HG03060 (cell line): Measurements from ENCODE around the gene FOXO6.

Experiments
- ATAC-seq: cut with Tn5 transposase; IDR thresholded peaks from one replicate; pipeline ENCODE4 v1.9.1; 2021; ENCODE audit warnings: low read depth, moderate number of reproducible peaks; ENCODE audit not compliant: unreplicated experiment

Gene FOXO6

GRCh38 chr1:41349361-41350054 is 11.7 kb upstream of the FOXO6 start:
- ATAC-seq, result no peak

DNA sequence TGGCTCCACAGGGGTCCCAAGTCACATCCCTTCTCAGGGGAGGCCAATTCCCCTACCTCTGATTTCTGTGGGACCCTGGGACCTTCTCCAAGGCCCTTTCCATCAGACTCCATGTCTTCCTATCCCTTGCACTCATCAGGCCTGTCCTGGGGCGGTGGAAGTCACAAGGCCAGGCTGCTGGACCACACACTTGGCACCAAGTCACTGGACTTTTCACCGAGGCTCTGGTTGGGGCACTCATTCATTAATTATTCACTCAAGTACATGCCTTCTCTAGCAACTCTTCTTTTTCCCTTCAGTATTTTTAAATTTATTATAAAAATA is 11.2 kb upstream of the FOXO6 start:
- no peak for ATAC-seq

DNA sequence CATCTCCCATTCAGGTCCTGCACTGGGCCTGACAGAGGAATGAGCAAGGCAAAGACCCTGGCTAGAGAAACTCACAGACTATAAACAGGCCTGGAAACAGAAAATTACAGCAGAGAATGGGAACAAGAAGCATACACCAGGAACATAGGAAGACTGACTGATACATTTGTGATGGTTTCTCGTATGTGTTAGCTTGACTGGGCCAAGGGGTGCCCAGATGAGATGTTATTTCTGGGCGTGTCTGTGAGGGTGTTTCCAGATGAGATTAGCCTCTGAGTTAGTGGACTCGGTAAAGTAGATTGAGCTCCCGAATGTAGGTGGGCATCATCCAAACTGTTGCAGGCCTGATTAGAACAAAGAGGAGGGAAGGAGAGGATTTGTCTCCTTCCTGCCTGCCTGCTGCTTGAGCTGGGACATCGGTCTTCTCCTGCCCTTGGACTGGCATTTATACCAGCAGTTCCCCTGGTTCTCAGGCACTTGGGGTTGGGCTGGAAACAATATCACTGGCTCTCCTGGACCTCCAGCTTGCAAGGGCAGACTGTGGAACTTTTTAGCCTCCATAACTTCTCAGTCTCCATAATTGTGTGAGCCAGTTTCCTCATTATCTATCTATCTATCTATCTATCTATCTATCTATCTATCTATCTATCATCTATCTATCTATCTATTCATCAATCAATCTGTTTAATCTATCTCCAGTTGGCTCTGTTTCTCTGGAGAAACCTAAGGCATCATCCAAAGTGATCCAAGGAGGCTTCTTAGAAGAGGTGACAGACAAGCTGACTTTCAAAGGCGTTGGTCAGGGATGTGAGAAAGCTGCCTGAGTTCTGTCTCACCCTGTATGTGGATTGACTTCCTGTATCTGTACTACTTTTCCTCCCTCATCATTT is 9.7 kb upstream of the FOXO6 start:
- no peak for ATAC-seq

DNA sequence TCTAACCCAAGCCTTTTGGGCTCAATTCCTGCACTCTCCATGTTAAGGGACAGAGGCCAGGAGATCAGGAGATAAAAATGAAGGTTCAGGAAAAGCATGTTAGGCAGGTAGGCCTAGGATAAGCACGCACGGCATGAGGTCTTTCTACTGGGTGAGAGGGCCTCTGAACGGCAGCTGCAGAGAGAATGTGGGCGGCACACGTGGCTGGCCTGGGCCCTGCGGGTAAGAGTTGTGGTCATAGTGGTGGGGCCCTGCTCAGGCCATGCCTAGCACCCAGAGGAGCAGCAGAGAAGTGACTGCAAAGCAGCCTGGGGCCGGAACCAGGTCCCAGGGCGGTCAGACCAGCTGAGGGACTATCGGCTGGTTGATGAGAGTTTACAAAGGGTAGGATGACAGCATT is 7.5 kb upstream of the FOXO6 start:
- ATAC-seq, result no peak

- no peak for ATAC-seq
Measured at GRCh38 chr1:41354956-41355355, 6.3 kb upstream of the FOXO6 start.

DNA sequence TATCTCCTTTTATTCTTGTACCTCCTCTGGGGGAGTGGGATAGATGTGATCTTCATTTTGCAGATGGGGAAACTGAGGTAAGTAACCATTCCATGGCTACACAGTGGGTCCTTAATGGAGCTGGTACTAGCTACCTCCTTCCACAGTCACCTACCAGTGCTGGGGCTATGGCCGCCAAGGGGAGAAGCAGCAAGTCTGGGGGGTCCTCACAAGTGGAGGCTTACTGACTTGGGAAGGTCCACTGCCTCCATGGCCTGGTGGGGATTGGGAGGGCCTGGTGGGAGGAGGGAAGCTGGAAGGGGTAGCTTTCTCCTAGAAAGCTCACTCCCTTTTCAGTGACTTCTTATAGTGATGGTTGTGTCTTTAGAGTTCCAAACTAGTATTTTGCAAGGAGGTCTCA is 5.9 kb upstream of the FOXO6 start:
- ATAC-seq, result no peak

DNA sequence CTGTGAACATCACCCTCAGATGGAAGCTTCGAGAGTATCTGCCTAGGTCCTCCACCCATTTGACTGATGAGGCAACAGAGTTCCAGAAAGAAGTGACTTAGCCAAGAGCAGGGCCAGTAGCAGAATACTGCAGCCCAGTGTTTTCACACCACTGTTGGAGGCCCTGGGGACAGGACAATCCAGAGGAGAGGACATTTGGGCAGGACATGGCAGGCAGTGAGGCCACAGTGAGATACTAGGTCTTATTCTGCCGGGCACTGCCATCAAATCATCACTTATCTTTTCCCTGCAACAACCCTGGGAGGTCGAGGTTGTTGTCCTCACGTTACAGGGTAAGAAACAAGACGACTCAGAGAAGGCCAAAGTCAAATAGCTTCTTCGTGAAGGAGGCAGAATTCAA is 5.5 kb upstream of the FOXO6 start:
- ATAC-seq, result no peak

DNA sequence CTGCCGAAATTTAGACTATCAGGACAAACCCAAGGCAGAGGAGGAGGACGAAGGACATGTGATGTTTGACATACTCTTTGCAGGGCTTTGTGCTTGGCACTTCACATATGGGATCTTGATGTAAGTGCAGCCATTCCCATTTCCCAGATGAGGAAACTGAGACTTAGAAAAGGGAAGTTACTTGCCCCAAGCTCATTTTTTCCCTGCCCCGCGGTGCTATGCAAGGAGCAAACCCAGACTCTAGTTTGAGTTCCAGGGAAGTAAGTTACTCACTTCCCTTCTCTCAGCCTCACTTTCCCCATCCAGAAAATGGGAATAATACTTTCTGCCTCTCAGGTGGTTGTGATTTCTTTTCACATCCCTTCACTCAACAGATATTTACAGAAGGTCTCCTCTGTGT is 4.5 kb upstream of the FOXO6 start:
- ATAC-seq, result no peak

- no peak for ATAC-seq
Measured at GRCh38 chr1:41357451-41358101, 3.7 kb upstream of the FOXO6 start.

GRCh38 chr1:41358131-41359021 is 2.9 kb upstream of the FOXO6 start:
- ATAC-seq, result no peak

GRCh38 chr1:41359211-41360073 is 1.8 kb upstream of the FOXO6 start:
- ATAC-seq, result no peak

DNA sequence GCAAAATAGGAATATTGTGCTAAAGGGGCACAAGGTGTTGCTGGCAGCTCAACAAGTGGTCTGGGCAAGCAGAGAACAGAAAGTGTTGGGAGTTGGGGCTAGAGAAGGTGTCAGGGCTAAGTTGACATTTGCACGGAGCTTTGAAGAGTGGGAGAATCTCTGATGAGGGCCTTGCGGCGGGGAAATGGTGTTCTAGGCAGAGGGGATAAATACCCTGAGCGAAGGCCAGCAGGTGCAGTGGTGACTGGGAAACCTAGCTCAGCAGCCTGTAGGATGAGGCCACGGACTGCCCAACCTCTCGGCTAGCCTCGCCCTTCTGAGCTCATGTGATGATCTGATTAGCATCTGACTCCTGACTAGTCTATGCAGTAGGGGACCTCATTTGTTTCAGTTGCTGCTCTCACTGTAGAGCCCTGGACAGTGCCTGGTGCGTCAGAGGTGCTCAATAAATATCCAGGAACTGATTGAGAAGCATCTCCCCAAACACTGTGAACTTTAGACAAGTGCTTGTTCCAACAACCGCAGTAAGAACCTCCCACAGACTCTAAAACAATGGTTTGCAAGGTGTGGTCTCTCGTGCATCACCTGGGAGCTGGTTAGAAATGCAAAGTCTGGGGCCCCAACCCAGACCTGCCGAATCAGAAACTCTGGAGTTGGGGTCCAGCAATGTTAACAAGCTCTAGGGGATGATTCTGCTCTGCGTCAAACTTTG is 1.0 kb upstream of the FOXO6 start:
- no peak for ATAC-seq

DNA sequence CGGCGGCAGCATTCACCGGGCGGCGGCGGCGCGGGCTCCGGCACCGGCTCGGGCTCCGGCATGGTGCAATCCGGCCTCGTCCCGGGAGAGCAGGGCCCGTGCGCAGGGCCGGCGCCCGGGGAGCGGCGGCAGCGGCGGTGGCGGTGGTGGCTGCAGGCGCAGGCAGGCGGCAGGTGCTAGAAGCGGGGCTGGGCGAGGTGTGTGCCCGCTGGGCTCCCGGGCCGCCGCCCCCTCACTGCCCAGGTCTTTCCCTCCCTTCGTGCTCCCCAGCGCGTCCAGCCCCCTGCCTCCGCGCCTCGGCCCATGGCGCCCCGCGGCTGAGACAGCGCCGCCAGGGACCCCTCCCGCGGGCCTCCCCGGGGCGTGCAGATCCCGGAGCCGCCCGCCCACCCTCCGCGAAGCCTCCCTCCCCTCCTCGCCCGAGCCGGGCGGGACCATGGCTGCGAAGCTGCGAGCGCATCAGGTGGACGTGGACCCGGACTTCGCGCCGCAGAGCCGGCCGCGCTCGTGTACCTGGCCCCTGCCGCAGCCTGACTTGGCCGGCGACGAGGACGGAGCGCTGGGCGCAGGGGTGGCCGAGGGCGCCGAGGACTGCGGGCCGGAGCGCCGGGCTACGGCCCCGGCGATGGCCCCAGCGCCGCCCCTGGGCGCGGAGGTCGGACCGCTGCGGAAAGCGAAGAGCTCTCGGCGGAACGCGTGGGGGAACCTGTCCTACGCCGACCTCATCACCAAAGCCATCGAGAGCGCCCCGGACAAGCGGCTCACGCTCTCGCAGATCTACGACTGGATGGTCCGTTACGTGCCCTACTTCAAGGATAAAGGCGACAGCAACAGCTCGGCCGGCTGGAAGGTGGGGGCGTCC is 492 bp downstream of the FOXO6 start:
- ATAC-seq, result peak; percentile 5

DNA sequence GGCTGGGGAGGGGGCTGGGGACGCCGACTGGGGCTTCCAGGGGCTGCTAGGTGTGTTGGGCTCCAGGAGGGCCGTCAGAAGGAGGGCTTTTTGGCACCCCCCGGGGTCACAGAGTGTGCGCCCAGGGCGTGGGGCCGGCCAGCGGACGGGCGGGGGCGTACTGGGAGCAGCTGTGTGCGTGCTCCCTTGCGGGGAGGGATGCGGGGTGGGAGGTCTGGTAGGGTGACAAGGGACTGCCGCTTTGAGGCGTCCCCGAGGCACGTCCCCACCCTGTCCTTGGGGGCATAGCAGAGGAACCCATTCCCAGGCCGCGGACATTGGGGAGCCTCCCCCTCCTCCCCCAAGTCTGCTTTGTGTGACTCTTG is 1.1 kb downstream of the FOXO6 start:
- no peak for ATAC-seq

GRCh38 chr1:41362749-41363590 is 1.7 kb downstream of the FOXO6 start:
- no peak for ATAC-seq

DNA sequence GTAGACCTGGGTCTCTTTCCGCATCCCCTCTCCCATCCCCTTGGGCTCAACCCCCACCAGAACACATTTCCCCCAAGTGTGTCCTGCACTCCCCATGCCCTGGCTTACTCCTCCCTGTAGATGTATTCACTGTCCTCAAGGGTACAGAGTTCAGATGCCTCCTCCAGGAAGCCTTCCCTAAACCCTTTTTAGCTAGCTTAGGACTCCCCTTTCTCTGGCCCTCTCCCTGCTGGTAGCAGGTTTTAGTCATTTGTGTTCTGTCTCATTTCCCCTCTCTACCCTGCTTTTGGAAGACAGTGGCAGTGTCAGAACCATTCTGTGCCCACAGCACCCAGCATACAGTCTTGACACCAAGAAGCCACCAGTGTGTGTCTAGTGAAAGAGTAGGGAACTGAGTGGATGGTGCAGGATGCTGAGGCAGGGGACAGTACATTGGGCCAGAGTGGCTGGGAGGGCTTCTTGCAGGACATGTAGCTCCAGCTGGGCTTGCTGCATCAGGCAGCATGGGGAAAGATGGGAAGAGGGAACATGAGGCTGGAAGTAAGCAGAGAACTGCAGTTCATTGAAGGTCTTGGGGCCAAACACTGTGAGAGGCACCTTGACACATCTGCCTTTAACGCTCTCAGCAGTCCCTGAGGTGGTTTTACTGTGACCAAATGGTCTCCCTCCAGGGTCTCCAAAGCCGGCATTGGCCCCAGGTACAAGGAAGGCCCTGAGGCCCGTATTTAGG is 2.5 kb downstream of the FOXO6 start:
- ATAC-seq, result no peak
